ENCODE measurements around the gene DYRK1A. TPM values are rescaled to one million over a fixed set of nuclear protein-coding genes. Genes with fewer than 3 reads are reported as not detected.

Gene DYRK1A
- polyA plus RNA-seq, 1 donor from 2014 or later: 94.8 TPM

GRCh38 chr21:37433456-37433840 lies 66.9 kb downstream of the DYRK1A start:
- H4K20me1 ChIP-seq (ENCODE audit: insufficient read depth): no peaks in the 10 kb centered on the region
- no peak overlapping the region for H3K4me3 ChIP-seq (ENCODE audit: low read length)

GRCh38 chr21:37435120-37435519 lies 68.5 kb downstream of the DYRK1A start:
- Histone ChIP-seq H3K27ac (ENCODE audit: low read length) (peak overlapping the region; percentile 85), H4K20me1 (ENCODE audit: insufficient read depth) (no peaks in the 10 kb centered on the region), H3K9me2 (ENCODE audit: insufficient read depth, low read length) (no peaks in the 10 kb centered on the region), H2AFZ (ENCODE audit: low read depth, low read length) (no peak overlapping the region), H3K4me2 (ENCODE audit: low read length) (peak overlapping the region; percentile 50), H3K79me2 (replicated peaks; ENCODE audit: insufficient read depth, low read length) (peaks cover 77% of the 10 kb centered on the region), H3F3A (ENCODE audit: insufficient read depth, low read length, poor library complexity, severe bottlenecking) (no peaks in the 10 kb centered on the region), H3K9ac (ENCODE audit: low read length) (peak overlapping the region; percentile 36), H3K36me3 (ENCODE audit: insufficient read depth, low read length) (no peaks in the 10 kb centered on the region), H3K27me3 (ENCODE audit: insufficient read depth, low read depth, low read length) (no peaks in the 10 kb centered on the region), H3K4me3 (ENCODE audit: low read length) (peak overlapping the region; percentile 54), H3K9me3 (ENCODE audit: low read length) (no peaks in the 10 kb centered on the region)
- TF ChIP-seq TAF1 (IDR thresholded peaks at IDR 0.05; ENCODE audit: low read depth): peak; percentile 69
- no peak for TF ChIP-seq SMC3 (conservative IDR thresholded peaks at IDR 0.05; ENCODE audit: poor library complexity)
- TF ChIP-seq EZH2 (IDR thresholded peaks at IDR 0.05; ENCODE audit: borderline replicate concordance, insufficient read depth, low read length, poor library complexity, severe bottlenecking): no peak
- peak; percentile 95 for TF ChIP-seq EP300 (conservative IDR thresholded peaks at IDR 0.05; ENCODE audit: poor library complexity, severe bottlenecking)
- TF ChIP-seq, protein P1, sequence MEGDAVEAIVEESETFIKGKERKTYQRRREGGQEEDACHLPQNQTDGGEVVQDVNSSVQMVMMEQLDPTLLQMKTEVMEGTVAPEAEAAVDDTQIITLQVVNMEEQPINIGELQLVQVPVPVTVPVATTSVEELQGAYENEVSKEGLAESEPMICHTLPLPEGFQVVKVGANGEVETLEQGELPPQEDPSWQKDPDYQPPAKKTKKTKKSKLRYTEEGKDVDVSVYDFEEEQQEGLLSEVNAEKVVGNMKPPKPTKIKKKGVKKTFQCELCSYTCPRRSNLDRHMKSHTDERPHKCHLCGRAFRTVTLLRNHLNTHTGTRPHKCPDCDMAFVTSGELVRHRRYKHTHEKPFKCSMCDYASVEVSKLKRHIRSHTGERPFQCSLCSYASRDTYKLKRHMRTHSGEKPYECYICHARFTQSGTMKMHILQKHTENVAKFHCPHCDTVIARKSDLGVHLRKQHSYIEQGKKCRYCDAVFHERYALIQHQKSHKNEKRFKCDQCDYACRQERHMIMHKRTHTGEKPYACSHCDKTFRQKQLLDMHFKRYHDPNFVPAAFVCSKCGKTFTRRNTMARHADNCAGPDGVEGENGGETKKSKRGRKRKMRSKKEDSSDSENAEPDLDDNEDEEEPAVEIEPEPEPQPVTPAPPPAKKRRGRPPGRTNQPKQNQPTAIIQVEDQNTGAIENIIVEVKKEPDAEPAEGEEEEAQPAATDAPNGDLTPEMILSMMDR (IDR thresholded peaks at IDR 0.05; ENCODE audit: poor library complexity, severe bottlenecking): no peak
- TF ChIP-seq RAD21 (conservative IDR thresholded peaks at IDR 0.05): no peak
- TF ChIP-seq, protein P2, sequence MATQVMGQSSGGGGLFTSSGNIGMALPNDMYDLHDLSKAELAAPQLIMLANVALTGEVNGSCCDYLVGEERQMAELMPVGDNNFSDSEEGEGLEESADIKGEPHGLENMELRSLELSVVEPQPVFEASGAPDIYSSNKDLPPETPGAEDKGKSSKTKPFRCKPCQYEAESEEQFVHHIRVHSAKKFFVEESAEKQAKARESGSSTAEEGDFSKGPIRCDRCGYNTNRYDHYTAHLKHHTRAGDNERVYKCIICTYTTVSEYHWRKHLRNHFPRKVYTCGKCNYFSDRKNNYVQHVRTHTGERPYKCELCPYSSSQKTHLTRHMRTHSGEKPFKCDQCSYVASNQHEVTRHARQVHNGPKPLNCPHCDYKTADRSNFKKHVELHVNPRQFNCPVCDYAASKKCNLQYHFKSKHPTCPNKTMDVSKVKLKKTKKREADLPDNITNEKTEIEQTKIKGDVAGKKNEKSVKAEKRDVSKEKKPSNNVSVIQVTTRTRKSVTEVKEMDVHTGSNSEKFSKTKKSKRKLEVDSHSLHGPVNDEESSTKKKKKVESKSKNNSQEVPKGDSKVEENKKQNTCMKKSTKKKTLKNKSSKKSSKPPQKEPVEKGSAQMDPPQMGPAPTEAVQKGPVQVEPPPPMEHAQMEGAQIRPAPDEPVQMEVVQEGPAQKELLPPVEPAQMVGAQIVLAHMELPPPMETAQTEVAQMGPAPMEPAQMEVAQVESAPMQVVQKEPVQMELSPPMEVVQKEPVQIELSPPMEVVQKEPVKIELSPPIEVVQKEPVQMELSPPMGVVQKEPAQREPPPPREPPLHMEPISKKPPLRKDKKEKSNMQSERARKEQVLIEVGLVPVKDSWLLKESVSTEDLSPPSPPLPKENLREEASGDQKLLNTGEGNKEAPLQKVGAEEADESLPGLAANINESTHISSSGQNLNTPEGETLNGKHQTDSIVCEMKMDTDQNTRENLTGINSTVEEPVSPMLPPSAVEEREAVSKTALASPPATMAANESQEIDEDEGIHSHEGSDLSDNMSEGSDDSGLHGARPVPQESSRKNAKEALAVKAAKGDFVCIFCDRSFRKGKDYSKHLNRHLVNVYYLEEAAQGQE (IDR thresholded peaks at IDR 0.05; ENCODE audit: borderline replicate concordance): peak; percentile 75
- TF ChIP-seq MXI1 (conservative IDR thresholded peaks at IDR 0.05; ENCODE audit: poor library complexity, severe bottlenecking): no peak
- peak; percentile 84 for TF ChIP-seq POLR2AphosphoS5 (IDR thresholded peaks at IDR 0.05)

More at GRCh38 chr21:37433456-37433840, 66.9 kb downstream of the DYRK1A start:
- no peak overlapping the region for H3K4me2 ChIP-seq (ENCODE audit: low read length)
- H3K9ac ChIP-seq (ENCODE audit: low read length): no peak overlapping the region
- no peaks in the 10 kb centered on the region for H3F3A ChIP-seq (ENCODE audit: insufficient read depth, low read length, poor library complexity, severe bottlenecking)
- H3K9me2 ChIP-seq (ENCODE audit: insufficient read depth, low read length): no peaks in the 10 kb centered on the region
- TF ChIP-seq EZH2 (IDR thresholded peaks at IDR 0.05; ENCODE audit: borderline replicate concordance, insufficient read depth, low read length, poor library complexity, severe bottlenecking): no peak
- TF ChIP-seq, protein P1 (IDR thresholded peaks at IDR 0.05; ENCODE audit: poor library complexity, severe bottlenecking): no peak
- TF ChIP-seq RAD21 (conservative IDR thresholded peaks at IDR 0.05): no peak
- TF ChIP-seq EP300 (conservative IDR thresholded peaks at IDR 0.05; ENCODE audit: poor library complexity, severe bottlenecking): no peak
- no peak for TF ChIP-seq SMC3 (conservative IDR thresholded peaks at IDR 0.05; ENCODE audit: poor library complexity)
- no peak for TF ChIP-seq TAF1 (IDR thresholded peaks at IDR 0.05; ENCODE audit: low read depth)
- peak overlapping the region; percentile 85 for H3K27ac ChIP-seq (ENCODE audit: low read length)
- peaks cover 76% of the 10 kb centered on the region for H3K79me2 ChIP-seq (replicated peaks; ENCODE audit: insufficient read depth, low read length)
- H2AFZ ChIP-seq (ENCODE audit: low read depth, low read length): no peak overlapping the region
- no peaks in the 10 kb centered on the region for H3K9me3 ChIP-seq (ENCODE audit: low read length)
- H3K27me3 ChIP-seq (ENCODE audit: insufficient read depth, low read depth, low read length): no peaks in the 10 kb centered on the region
- no peaks in the 10 kb centered on the region for H3K36me3 ChIP-seq (ENCODE audit: insufficient read depth, low read length)
